Skeletal muscle tissue (tissue), 4 donors: ENCODE measurements around the gene UGT1A7. TPM values are rescaled to one million over a fixed set of nuclear protein-coding genes. Genes with fewer than 3 reads are reported as not detected.
"Not testable (repeated sequence)": the region's sequence is repeated elsewhere in the genome, so short reads cannot be mapped to it uniquely, and the experiment has no call there.

Experiments used
- H3K27ac ChIP-seq: one replicate; pipeline ENCODE4 v1.7.0; 2013; ENCODE audit warnings: mild to moderate bottlenecking, low read depth, low read length, inconsistent platforms
- H3K27me3 ChIP-seq, 3 donors: one replicate each; pipeline ENCODE4 v1.7.0; 2013; ENCODE audit warnings: low read length in 3 of 3; ENCODE audit not compliant: control insufficient read depth in 3 of 3, insufficient read depth in 3 of 3
- H3K36me3 ChIP-seq, 3 donors: one replicate each; pipeline ENCODE4 v1.7.0; 2013; ENCODE audit warnings: low read length in 3 of 3; ENCODE audit not compliant: control insufficient read depth in 3 of 3, insufficient read depth in 3 of 3
- H3K4me1 ChIP-seq, 3 donors: one replicate each; pipeline ENCODE4 v1.7.0; 2013; ENCODE audit warnings: low read length in 3 of 3, mild to moderate bottlenecking in 3 of 3; ENCODE audit not compliant: control insufficient read depth in 3 of 3, insufficient read depth in 3 of 3
- H3K4me3 ChIP-seq, 3 donors: one replicate each; pipeline ENCODE4 v1.7.0; 2013; ENCODE audit warnings: low read length in 3 of 3
- H3K9ac ChIP-seq, 3 donors: one replicate each; pipeline ENCODE4 v1.7.0; 2013; ENCODE audit warnings: low read length in 3 of 3, mild to moderate bottlenecking in 3 of 3, moderate library complexity in 2 of 3, low read depth in 1 of 3
- H3K9me3 ChIP-seq, 3 donors: one replicate each; pipeline ENCODE4 v1.7.0; 2013; ENCODE audit warnings: low read length in 3 of 3; ENCODE audit not compliant: control insufficient read depth in 3 of 3
- total RNA-seq: library from RNA; depleted of rRNA; stranded (reverse); fragments of >200 nt; gene quantifications from one replicate; pipeline ENCODE4 v1.2.3, GENCODE V29; 2014
- donor health status: Osteomylitis.

UGT1A7 gene
- total RNA-seq, 1 donor from 2014 or later: not detected

DNA sequence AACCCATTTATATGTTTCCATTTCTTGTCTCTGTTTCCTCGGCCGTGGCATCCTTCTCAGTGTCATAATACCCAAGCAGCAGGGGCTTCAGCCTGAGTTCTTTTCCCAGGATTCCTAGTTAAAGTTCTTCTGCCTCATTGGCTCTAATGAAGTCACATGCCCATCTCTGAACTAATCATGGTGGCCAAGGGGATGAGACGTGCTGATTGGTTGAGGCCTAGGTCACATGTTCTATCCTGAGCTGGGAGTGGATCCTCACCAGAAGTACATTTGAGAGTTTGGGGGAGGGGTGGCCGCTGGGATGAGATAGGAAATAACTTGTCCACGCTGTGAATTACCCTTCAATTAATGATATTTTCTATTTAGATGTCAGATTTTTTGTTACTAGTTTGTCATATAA is 27.2 kb downstream of the UGT1A7 start:
- no peak overlapping the region for H3K9ac ChIP-seq
- peaks cover 0 to 3% (median 0%) of the 10 kb centered on the region in 3 donors for H3K27me3 ChIP-seq
- no peaks in the 10 kb centered on the region for H3K4me1 ChIP-seq
- H3K4me3 ChIP-seq: no peak overlapping the region
- no peaks in the 10 kb centered on the region for H3K9me3 ChIP-seq
- H3K27ac ChIP-seq: no peak overlapping the region
- no peaks in the 10 kb centered on the region for H3K36me3 ChIP-seq

DNA sequence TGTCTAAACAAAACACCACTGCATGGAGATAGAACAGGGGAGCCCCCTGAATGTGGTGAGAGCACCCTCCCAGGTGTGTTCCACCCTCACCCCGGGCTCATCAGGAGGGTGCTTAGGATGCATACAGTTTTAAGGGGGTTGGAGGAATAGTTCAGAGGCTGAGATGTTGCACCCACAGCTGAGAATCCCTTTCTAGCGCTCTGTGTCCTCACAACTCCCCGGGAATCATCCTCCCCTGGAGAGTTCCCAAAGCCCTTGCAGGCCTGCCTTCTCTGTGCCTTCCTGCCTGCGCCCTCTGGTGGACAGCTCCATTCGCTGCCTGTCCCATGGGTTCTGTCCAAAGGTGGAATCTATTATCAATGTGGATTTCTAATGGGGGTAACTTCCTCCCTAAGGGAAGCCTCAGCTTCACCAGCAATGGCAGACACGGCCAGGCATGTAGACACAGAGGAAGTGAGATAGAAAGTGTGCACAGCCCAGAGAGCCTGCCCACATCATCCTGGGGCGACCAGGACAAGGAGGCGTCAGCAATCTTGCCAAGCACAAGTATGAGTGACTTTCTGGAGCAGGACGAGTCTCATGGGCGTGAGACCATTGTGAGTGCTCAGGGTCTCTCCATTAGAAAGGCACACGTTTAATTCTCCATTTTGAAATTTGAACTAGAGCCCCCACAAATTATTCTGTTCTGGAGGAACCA is 29.8 kb downstream of the UGT1A7 start:
- H3K27me3 ChIP-seq: peaks cover 0 to 3% (median 0%) of the 10 kb centered on the region in 3 donors
- H3K36me3 ChIP-seq: no peaks in the 10 kb centered on the region
- H3K9me3 ChIP-seq: no peaks in the 10 kb centered on the region
- no peak overlapping the region for H3K4me3 ChIP-seq
- H3K27ac ChIP-seq: no peak overlapping the region
- no peaks in the 10 kb centered on the region for H3K4me1 ChIP-seq
- no peak overlapping the region for H3K9ac ChIP-seq

DNA sequence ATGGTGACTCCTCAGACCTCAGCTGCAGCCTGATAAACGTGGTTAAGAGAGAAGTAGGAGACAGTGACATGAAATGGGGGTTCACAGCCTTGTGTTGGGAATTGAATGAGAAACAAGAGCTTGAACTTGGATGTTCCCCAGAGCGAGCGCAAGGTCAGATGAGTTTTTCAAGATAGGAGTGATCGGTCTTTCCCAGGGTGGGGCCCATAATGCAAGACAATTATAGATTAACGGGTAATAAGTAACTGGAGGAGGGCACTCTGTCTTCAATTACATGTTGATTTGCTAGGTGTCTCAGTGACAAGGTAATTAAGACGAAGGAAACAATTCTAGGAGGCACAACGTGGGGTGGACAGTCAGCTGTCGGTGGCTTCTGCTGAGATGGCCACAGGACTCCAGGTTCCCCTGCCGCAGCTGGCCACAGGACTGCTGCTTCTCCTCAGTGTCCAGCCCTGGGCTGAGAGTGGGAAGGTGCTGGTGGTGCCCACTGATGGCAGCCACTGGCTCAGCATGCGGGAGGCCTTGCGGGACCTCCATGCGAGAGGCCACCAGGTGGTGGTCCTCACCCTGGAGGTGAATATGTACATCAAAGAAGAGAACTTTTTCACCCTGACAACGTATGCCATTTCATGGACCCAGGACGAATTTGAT is 31.0 kb downstream of the UGT1A7 start, which contains the start of gene UGT1A5:
TSS of gene UGT1A5 (plus strand) at position 297 of the 651 bp plus-strand sequence. CDS start at position 382, 85 bp downstream.
- H3K27ac ChIP-seq: no peak within 1 kb of the TSS
- no peaks in the 10 kb centered on the region for H3K4me1 ChIP-seq
- no peak within 1 kb of the TSS for H3K4me3 ChIP-seq
- H3K27me3 ChIP-seq: peaks cover 0 to 11% (median 0%) of the 10 kb centered on the region in 3 donors
- no peak within 1 kb of the TSS for H3K9ac ChIP-seq
- H3K36me3 ChIP-seq: no peaks in the 10 kb centered on the region
- no peaks in the 10 kb centered on the region for H3K9me3 ChIP-seq

DNA sequence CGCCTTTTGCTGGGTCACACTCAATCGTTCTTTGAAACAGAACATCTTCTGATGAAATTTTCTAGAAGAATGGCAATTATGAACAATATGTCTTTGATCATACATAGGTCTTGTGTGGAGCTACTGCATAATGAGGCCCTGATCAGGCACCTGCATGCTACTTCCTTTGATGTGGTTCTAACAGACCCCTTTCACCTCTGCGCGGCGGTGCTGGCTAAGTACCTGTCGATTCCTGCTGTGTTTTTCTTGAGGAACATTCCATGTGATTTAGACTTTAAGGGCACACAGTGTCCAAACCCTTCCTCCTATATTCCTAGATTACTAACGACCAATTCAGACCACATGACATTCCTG is 31.5 kb downstream of the UGT1A7 start:
- H3K27ac ChIP-seq: no peak overlapping the region
- H3K9ac ChIP-seq: no peak overlapping the region
- no peaks in the 10 kb centered on the region for H3K4me1 ChIP-seq
- peaks cover 0 to 11% (median 0%) of the 10 kb centered on the region in 3 donors for H3K27me3 ChIP-seq
- H3K9me3 ChIP-seq: no peaks in the 10 kb centered on the region
- H3K36me3 ChIP-seq: no peaks in the 10 kb centered on the region
- H3K4me3 ChIP-seq: no peak overlapping the region

DNA sequence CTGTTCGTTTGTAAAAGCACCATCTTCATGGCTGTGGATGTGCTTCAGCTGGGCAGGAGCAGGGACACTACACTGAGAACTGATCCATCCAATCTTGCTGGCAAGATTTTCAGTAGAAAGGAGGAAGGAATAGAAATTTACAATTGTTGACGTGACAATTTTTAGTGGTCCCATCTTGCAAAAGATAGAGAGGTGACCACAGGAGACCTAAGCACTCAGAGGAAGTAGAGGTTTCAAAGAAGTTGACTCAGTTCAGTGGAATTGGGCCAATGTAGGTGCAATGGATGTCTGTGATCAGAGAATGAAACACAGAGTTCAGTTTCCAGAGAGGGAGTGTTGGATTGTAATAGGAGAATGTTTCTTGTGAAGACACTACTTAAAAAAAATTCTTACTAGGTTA is 32.4 kb downstream of the UGT1A7 start:
- H3K4me3 ChIP-seq: no peak overlapping the region
- H3K36me3 ChIP-seq: no peaks in the 10 kb centered on the region
- peaks cover 0 to 11% (median 0%) of the 10 kb centered on the region in 3 donors for H3K27me3 ChIP-seq
- H3K27ac ChIP-seq: no peak overlapping the region
- no peaks in the 10 kb centered on the region for H3K9me3 ChIP-seq
- H3K9ac ChIP-seq: no peak overlapping the region
- H3K4me1 ChIP-seq: no peaks in the 10 kb centered on the region

DNA sequence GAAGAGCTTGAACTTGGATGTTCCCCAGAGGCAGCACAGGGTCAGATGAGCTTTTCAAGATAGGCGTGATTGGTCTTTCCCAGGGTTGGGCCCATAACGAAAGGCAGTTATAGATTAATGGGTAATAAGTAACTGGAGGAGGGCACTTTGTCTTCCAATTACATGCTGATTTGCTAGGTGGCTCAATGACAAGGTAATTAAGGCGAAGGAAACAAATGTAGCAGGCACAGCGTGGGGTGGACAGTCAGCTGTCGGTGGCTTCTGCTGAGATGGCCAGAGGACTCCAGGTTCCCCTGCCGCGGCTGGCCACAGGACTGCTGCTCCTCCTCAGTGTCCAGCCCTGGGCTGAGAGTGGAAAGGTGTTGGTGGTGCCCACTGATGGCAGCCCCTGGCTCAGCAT is 36.9 kb downstream of the UGT1A7 start, which contains the start of gene UGT1A4:
TSS of gene UGT1A4 (plus strand) at position 185 of the 400 bp plus-strand sequence. CDS start at position 270, 85 bp downstream.
- no peaks in the 10 kb centered on the region for H3K36me3 ChIP-seq
- peaks cover 0 to 12% (median 0%) of the 10 kb centered on the region in 3 donors for H3K27me3 ChIP-seq
- no peak within 1 kb of the TSS for H3K4me3 ChIP-seq
- peaks cover 0 to 2% (median 0%) of the 10 kb centered on the region in 3 donors for H3K9me3 ChIP-seq
- no peak within 1 kb of the TSS for H3K9ac ChIP-seq
- H3K4me1 ChIP-seq: no peaks in the 10 kb centered on the region
- no peak within 1 kb of the TSS for H3K27ac ChIP-seq

DNA sequence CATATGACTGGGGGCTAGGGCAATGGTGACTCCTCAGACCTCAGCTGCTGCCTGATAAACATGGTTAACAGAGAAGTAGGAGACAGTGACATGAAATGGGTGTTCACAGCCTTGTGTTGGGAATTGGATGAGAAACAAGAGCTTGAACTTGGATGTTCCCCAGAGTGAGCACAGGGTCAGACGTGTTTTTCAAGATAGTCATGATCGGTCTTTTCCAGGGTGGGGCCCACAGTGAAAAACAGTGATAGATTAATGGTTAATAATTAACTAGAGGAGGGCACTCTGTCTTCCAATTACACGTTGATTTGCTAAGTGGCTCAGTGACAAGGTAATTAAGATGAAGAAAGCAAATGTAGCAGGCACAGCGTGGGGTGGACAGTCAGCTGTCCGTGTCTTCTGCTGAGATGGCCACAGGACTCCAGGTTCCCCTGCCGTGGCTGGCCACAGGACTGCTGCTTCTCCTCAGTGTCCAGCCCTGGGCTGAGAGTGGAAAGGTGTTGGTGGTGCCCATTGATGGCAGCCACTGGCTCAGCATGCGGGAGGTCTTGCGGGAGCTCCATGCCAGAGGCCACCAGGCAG is 47.1 kb downstream of the UGT1A7 start, which contains the start of gene UGT1A3:
TSS of gene UGT1A3 (plus strand) at position 320 of the 579 bp plus-strand sequence. CDS start at position 405, 85 bp downstream.
- Histone ChIP-seq H3K36me3 (no peaks in the 10 kb centered on the region), H3K27me3 (no peaks in the 10 kb centered on the region), H3K9ac (no peak within 1 kb of the TSS), H3K27ac (no peak within 1 kb of the TSS), H3K4me3 (no peak within 1 kb of the TSS), H3K4me1 (no peaks in the 10 kb centered on the region), H3K9me3 (no peaks in the 10 kb centered on the region)

DNA sequence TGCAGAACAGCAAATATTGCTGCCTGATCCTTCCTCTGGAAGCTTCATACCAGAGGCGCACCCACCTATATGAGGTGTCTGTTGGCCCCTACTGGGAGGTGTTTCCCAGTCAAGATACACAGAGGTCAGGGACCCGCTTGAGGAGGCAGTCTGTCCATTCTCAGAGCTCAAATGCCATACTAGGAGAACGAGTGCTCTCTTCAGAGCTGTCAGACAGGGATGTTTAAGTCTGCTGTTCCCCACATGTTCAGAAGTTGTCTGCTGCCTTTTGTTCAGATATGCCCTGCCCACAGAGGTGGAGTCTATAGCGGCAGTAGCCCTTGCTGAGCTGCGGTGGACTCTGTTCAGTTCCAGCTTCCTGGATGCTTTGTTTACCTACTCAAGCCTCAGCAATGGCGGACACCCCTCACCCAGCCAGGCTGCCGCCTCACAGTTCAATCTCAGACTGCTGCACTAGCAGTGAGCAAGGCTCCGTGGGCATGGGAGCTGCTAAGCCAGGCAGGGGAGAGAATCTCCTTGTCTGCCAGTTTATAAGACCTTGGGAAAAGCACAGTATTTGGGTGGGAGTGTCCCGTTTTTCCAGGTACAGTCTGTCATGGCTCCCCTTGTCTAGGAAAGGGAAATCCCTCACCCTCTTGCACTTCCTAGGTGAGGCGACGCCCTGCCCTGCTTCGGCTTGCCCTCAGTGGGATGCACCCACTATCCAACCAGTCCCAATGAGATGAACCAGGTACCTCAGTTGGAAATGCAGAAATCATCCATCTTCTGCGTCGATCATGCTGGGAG is 55.4 kb downstream of the UGT1A7 start:
- peaks cover 0 to 10% (median 0%) of the 10 kb centered on the region in 3 donors for H3K27me3 ChIP-seq
- H3K36me3 ChIP-seq, H3K9ac ChIP-seq, H3K4me1 ChIP-seq, H3K27ac ChIP-seq, H3K4me3 ChIP-seq, H3K9me3 ChIP-seq: not testable (repeated sequence)

DNA sequence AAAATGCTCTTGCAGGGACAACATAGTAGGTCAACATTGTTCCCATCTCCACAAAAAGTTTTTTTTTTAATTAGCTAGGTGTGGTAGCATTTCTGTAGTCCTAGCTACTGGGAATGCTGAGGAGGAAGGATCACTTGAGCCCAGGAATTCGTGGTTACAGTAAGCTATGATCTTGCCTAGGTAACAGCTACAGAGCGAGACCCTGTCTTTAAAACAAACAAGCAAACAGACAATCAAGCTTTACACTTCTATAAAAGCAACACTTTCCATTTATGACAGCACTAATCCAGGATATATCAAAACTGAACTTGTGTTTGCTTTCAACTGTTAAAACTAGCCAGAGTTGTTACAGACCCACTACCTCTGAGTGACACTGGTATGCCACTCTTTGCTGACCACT is 59.2 kb downstream of the UGT1A7 start:
- Histone ChIP-seq H3K9ac (no peak overlapping the region), H3K27ac (no peak overlapping the region), H3K9me3 (no peaks in the 10 kb centered on the region), H3K4me3 (no peak overlapping the region), H3K27me3 (peaks cover 0 to 10% (median 0%) of the 10 kb centered on the region in 3 donors), H3K4me1 (no peaks in the 10 kb centered on the region), H3K36me3 (no peaks in the 10 kb centered on the region)
